ENCODE results near the gene HNRNPM. TPM values are rescaled to one million over a fixed set of nuclear protein-coding genes. Genes with fewer than 3 reads are reported as not detected.
"Not testable (repeated sequence)": the region's sequence is repeated elsewhere in the genome, so short reads cannot be mapped to it uniquely, and the experiment has no call there.

Gene HNRNPM
- 100 to 1,000 TPM; 155 to 289 TPM for total RNA-seq

GRCh38 chr19:8444677-8445487, at the start of gene HNRNPM:
Gene HNRNPM (plus strand): TSS chr19:8444975. CDS start chr19:8444999, 24 bp downstream.
- Mint-ChIP-seq H3K4me3 (peak within 1 kb of the TSS; percentile 98), H3K9me3 (no peaks in the 10 kb centered on the region), H3K36me3 (ENCODE audit: low read depth) (peaks cover 48% of the 10 kb centered on the region), H3K4me1 (peaks cover 24% of the 10 kb centered on the region), H3K27me3 (no peaks in the 10 kb centered on the region), H3K27ac (peak within 1 kb of the TSS; percentile 99)
- peak; percentile 92 for ATAC-seq (replicated peaks)

GRCh38 chr19:8395621-8396082, 49.1 kb upstream of the HNRNPM start:
- peaks cover 24% of the 10 kb centered on the region for H3K4me1 Mint-ChIP-seq
- peak overlapping the region; percentile 89 for H3K27ac Mint-ChIP-seq
- peaks cover 27% of the 10 kb centered on the region for H3K36me3 Mint-ChIP-seq (ENCODE audit: low read depth)
- ATAC-seq (replicated peaks): no peak
- no peak overlapping the region for H3K4me3 Mint-ChIP-seq
- H3K9me3 Mint-ChIP-seq: no peaks in the 10 kb centered on the region
- no peaks in the 10 kb centered on the region for H3K27me3 Mint-ChIP-seq

GRCh38 chr19:8396185-8396562, 48.6 kb upstream of the HNRNPM start:
- no peaks in the 10 kb centered on the region for H3K27me3 Mint-ChIP-seq
- H3K4me1 Mint-ChIP-seq: peaks cover 24% of the 10 kb centered on the region
- H3K36me3 Mint-ChIP-seq (ENCODE audit: low read depth): peaks cover 28% of the 10 kb centered on the region
- H3K27ac Mint-ChIP-seq: peak overlapping the region; percentile 89
- H3K4me3 Mint-ChIP-seq: peak overlapping the region; percentile 39
- H3K9me3 Mint-ChIP-seq: no peaks in the 10 kb centered on the region
- no peak for ATAC-seq (replicated peaks)

GRCh38 chr19:8396563-8397203, 48.1 kb upstream of the HNRNPM start:
- ATAC-seq (replicated peaks): peak; percentile 92
- H3K27me3 Mint-ChIP-seq: no peaks in the 10 kb centered on the region
- H3K27ac Mint-ChIP-seq: peak overlapping the region; percentile 89
- peaks cover 23% of the 10 kb centered on the region for H3K4me1 Mint-ChIP-seq
- H3K36me3 Mint-ChIP-seq (ENCODE audit: low read depth): peaks cover 32% of the 10 kb centered on the region
- no peaks in the 10 kb centered on the region for H3K9me3 Mint-ChIP-seq
- H3K4me3 Mint-ChIP-seq: peak overlapping the region; percentile 39

- Mint-ChIP-seq H3K4me3 (no peak overlapping the region), H3K4me1 (peaks cover 17% of the 10 kb centered on the region), H3K9me3 (no peaks in the 10 kb centered on the region), H3K27me3 (no peaks in the 10 kb centered on the region), H3K36me3 (ENCODE audit: low read depth) (peaks cover 37% of the 10 kb centered on the region), H3K27ac (peak overlapping the region; percentile 87)
- no peak for ATAC-seq (replicated peaks)
Measured at GRCh38 chr19:8397271-8397670, 47.5 kb upstream of the HNRNPM start.

DNA sequence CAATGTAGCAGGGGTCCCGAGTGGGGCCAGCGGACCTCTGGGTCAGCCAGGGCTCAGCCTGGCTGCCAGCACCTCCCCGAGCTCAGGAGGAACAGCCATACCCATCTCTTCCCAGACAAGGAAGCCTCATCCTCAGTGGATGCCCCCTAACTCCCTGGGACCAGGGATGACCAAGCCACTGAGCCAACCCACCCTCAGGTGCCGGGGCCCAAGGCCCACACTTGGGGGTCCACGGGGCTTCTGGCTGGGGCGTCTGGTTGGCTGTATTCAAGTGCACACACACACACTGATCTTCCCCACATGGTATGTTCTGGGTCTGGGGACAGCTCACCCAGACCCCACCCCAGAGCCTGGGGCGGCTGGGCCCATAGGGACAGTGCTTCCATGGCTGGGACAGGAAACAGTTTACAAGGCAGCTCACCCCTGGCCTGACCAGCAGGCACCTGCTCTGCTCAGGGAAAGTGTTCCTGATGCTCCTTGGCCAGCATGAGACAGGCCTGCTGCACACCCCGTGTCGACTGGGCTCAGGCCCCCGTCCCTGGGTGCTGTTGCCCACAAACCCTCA, 46.9 kb upstream of the HNRNPM start:
- peaks cover 16% of the 10 kb centered on the region for H3K4me1 Mint-ChIP-seq
- no peaks in the 10 kb centered on the region for H3K27me3 Mint-ChIP-seq
- H3K4me3 Mint-ChIP-seq: no peak overlapping the region
- peak overlapping the region; percentile 87 for H3K27ac Mint-ChIP-seq
- no peak for ATAC-seq (replicated peaks)
- no peaks in the 10 kb centered on the region for H3K9me3 Mint-ChIP-seq
- peaks cover 42% of the 10 kb centered on the region for H3K36me3 Mint-ChIP-seq (ENCODE audit: low read depth)

- H3K4me1 Mint-ChIP-seq: peaks cover 16% of the 10 kb centered on the region
- H3K4me3 Mint-ChIP-seq: no peak overlapping the region
- no peaks in the 10 kb centered on the region for H3K27me3 Mint-ChIP-seq
- no peak for ATAC-seq (replicated peaks)
- H3K27ac Mint-ChIP-seq: no peak overlapping the region
- no peaks in the 10 kb centered on the region for H3K9me3 Mint-ChIP-seq
- H3K36me3 Mint-ChIP-seq (ENCODE audit: low read depth): peaks cover 42% of the 10 kb centered on the region
Measured at GRCh38 chr19:8398311-8398771, 46.4 kb upstream of the HNRNPM start.

DNA sequence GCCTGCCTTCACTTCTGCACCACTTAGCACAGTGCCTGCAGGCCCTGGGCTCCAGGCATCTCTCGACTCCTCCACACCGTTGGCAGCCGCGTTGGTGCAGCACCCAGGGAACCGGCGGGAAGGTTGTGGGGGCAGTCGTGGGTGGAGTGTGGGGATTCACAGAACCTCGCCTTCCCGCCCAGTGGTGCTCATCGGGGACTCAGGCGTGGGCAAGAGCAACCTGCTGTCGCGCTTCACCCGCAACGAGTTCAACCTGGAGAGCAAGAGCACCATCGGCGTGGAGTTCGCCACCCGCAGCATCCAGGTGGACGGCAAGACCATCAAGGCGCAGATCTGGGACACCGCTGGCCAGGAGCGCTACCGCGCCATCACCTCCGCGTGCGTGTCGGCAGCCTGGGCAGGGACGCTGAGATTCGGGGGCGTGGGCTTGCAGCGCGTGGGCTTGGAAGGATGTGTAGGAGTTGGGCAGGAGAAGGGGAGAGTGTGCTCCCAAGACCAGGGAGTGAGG, 45.0 kb upstream of the HNRNPM start:
- H3K27ac Mint-ChIP-seq: no peak overlapping the region
- H3K4me3 Mint-ChIP-seq: no peak overlapping the region
- H3K9me3 Mint-ChIP-seq: no peaks in the 10 kb centered on the region
- H3K4me1 Mint-ChIP-seq: peaks cover 16% of the 10 kb centered on the region
- peaks cover 46% of the 10 kb centered on the region for H3K36me3 Mint-ChIP-seq (ENCODE audit: low read depth)
- no peaks in the 10 kb centered on the region for H3K27me3 Mint-ChIP-seq
- ATAC-seq (replicated peaks): no peak

DNA sequence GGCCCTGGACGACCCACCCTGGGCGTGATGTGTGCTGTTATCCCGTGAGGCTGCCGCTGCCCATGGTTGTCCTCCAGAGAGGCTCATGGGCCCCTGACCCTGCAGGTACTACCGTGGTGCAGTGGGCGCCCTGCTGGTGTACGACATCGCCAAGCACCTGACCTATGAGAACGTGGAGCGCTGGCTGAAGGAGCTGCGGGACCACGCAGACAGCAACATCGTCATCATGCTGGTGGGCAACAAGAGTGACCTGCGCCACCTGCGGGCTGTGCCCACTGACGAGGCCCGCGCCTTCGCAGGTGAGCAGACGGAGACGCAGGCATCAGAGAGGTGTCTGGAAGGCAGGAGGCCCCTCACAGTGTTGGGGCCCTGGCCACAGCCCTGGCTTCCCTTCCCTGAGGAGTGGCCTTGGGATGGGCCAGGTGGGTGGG, 42.8 kb upstream of the HNRNPM start:
- Mint-ChIP-seq H3K36me3 (ENCODE audit: low read depth) (peaks cover 45% of the 10 kb centered on the region), H3K4me3 (no peak overlapping the region), H3K27me3 (no peaks in the 10 kb centered on the region), H3K4me1 (peaks cover 5% of the 10 kb centered on the region), H3K9me3 (no peaks in the 10 kb centered on the region), H3K27ac (no peak overlapping the region)
- ATAC-seq (replicated peaks): no peak

GRCh38 chr19:8403098-8403819, 41.5 kb upstream of the HNRNPM start:
- no peaks in the 10 kb centered on the region for H3K4me1 Mint-ChIP-seq
- ATAC-seq (replicated peaks): no peak
- no peak overlapping the region for H3K27ac Mint-ChIP-seq
- H3K27me3 Mint-ChIP-seq: no peaks in the 10 kb centered on the region
- H3K36me3 Mint-ChIP-seq (ENCODE audit: low read depth): peaks cover 45% of the 10 kb centered on the region
- no peaks in the 10 kb centered on the region for H3K9me3 Mint-ChIP-seq
- H3K4me3 Mint-ChIP-seq: no peak overlapping the region

GRCh38 chr19:8403820-8404109, 41.0 kb upstream of the HNRNPM start:
- no peaks in the 10 kb centered on the region for H3K9me3 Mint-ChIP-seq
- H3K4me1 Mint-ChIP-seq: no peaks in the 10 kb centered on the region
- ATAC-seq (replicated peaks): no peak
- H3K27me3 Mint-ChIP-seq: no peaks in the 10 kb centered on the region
- no peak overlapping the region for H3K4me3 Mint-ChIP-seq
- H3K36me3 Mint-ChIP-seq (ENCODE audit: low read depth): peaks cover 45% of the 10 kb centered on the region
- no peak overlapping the region for H3K27ac Mint-ChIP-seq

DNA sequence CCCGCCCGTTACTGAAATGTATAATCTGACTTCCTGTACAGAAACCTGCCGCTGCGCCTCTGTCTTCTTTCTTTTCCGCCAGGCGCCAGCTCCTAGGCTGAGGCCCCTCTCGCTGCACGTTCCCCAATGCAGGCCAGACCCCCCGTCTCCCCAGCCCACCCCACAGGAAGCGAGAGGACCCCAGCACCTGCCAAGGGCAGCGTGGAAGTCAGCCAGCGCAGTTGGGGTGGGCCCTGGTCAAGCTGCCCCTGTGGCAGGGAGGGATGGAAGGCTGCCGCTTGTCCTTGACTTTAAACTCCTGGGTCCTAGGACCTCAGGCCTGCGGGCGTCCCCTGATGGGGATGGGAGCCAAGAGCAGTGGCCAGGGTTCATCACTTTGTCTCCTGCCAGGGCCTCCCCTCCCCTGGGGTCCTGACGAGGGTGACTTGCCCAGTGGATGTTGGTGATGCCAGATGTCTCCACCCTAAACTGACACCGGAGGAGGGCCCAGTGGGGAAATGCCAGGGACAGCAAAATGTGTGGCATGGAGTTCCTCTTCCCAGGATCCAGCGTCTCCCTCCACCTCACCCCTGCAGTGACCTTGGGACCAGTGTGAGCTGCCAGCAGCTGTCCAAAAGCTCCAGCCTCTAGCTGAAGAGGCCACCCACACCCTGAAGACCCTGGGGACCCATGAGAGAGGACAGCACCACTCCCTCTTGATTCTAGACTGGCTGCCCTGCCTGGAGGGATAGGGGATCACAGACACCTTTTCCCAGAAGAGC, 40.2 kb upstream of the HNRNPM start:
- Mint-ChIP-seq H3K4me1 (no peaks in the 10 kb centered on the region), H3K27ac (no peak overlapping the region), H3K36me3 (ENCODE audit: low read depth) (peaks cover 45% of the 10 kb centered on the region), H3K9me3 (no peaks in the 10 kb centered on the region), H3K27me3 (no peaks in the 10 kb centered on the region), H3K4me3 (no peak overlapping the region)
- ATAC-seq (replicated peaks): no peak

- not testable (repeated sequence) for ATAC-seq (replicated peaks); H3K4me1 Mint-ChIP-seq; H3K9me3 Mint-ChIP-seq; H3K4me3 Mint-ChIP-seq; H3K27me3 Mint-ChIP-seq; H3K36me3 Mint-ChIP-seq (ENCODE audit: low read depth); H3K27ac Mint-ChIP-seq
Measured at GRCh38 chr19:8410718-8411117, 34.1 kb upstream of the HNRNPM start.

Data from activated T-helper 17 cell treated with anti-CD3 and anti-CD28 coated beads, Interleukin-2, amount 50 U/mL, for 72 hours (primary cell).